Esophagus squamous epithelium (tissue), 5 donors: Measurements from ENCODE around the gene FBXW11. TPM values are rescaled to one million over a fixed set of nuclear protein-coding genes. Genes with fewer than 3 reads are reported as not detected.

Experiments
- DNase-seq: peaks from one replicate; lab custom pipeline; 2025; lab: John Stamatoyannopoulos, UW
- H3K27ac ChIP-seq, 4 donors: fragments of 200-600 bp; sonication (generic); one replicate each; pipeline ENCODE4 v1.5.1; 2016 to 2019; ENCODE audit warnings: mild to moderate bottlenecking in 1 of 4
- H3K27me3 ChIP-seq, 4 donors: fragments of 200-600 bp; sonication (generic); 1 replicate in 3 of 4; 2 replicates in 1 of 4; pipeline versions ENCODE4 v1.5.1 to v1.6.0; 2017 to 2021; ENCODE audit warnings: antibody characterized with exemption in 1 of 4
- H3K36me3 ChIP-seq, 3 donors: fragments of 200-600 bp; sonication (generic); one replicate each; pipeline ENCODE4 v1.5.1; 2016 to 2019
- H3K4me1 ChIP-seq, 3 donors: fragments of 200-600 bp; sonication (generic); one replicate each; pipeline ENCODE4 v1.5.1; 2017 to 2019
- H3K4me3 ChIP-seq, 4 donors: fragments of 200-600 bp; sonication (generic); 1 replicate in 3 of 4; 2 replicates in 1 of 4; pipeline ENCODE4 v1.5.1; 2016 to 2019; ENCODE audit warnings: mild to moderate bottlenecking in 2 of 4, moderate library complexity in 1 of 4
- H3K9me3 ChIP-seq, 3 donors: fragments of 200-600 bp; sonication (generic); one replicate each; pipeline ENCODE4 v1.5.1; 2016 to 2019
- POLR2A ChIP-seq, 4 donors: fragments of 450-650 bp; IDR thresholded peaks; one replicate each; pipeline ENCODE4 v1.6.1; 2017; ENCODE audit warnings: antibody characterized with exemption in 4 of 4, mild to moderate bottlenecking in 4 of 4, moderate library complexity in 3 of 4
- WGBS, 2 donors: methylation state at CpG; one replicate each; pipeline ENCODE4 v1.1.5; 2018; 5-methylcytosine and 5-hydroxymethylcytosine counted together
- intact Hi-C: fragments of 100-400 bp; cut with DNase I; formaldehyde crosslinking; loops from one replicate; pipeline ENCODE4 v1.15.0; 2022
- total RNA-seq, 4 donors: library from RNA; depleted of rRNA; stranded (reverse); fragments of >200 nt; gene quantifications; one replicate each; pipeline ENCODE4 v1.1.0, GENCODE V29; 2016
- TF ChIP-seq, protein P1 (sequence below), 6 experiments: fragments of 450-650 bp in 4 of 6; fragments of 200-600 bp in 2 of 6; sonication (generic) in 2 of 6; IDR thresholded peaks; one replicate each; pipeline ENCODE4 v1.5.1; 2016 to 2019; ENCODE audit warnings: antibody characterized with exemption in 6 of 6, mild to moderate bottlenecking in 4 of 6, moderate library complexity in 4 of 6
- donor health status: DM: yes; HTN: yes; CAD: no.

Gene FBXW11
- total RNA-seq, 4 donors from 2014 or later: 43.5 to 63.2 (median 49.0) TPM

- intact Hi-C loops: no loop called here
- WGBS, 2 donors: 64 to 87% methylated on average over 6 of the region's 6 CpGs
- no peak overlapping the region for H3K27ac ChIP-seq
Observed at GRCh38 chr5:171863935-171864334, 142.5 kb downstream of the FBXW11 start.

GRCh38 chr5:171862624-171863023 is 143.8 kb downstream of the FBXW11 start:
- no peak for DNase-seq
- H3K36me3 ChIP-seq: peaks cover 0 to 65% (median 5%) of the 10 kb centered on the region in 3 donors
- H3K9me3 ChIP-seq: no peaks in the 10 kb centered on the region
- no peak overlapping the region for H3K27ac ChIP-seq
- H3K27me3 ChIP-seq: no peaks in the 10 kb centered on the region
- H3K4me3 ChIP-seq: no peak overlapping the region
- 85 to 89% methylated on average over 4 of the region's 4 CpGs for WGBS, 2 donors
- H3K4me1 ChIP-seq: no peaks in the 10 kb centered on the region
- intact Hi-C loops: no loop called here
- TF ChIP-seq, protein P1, sequence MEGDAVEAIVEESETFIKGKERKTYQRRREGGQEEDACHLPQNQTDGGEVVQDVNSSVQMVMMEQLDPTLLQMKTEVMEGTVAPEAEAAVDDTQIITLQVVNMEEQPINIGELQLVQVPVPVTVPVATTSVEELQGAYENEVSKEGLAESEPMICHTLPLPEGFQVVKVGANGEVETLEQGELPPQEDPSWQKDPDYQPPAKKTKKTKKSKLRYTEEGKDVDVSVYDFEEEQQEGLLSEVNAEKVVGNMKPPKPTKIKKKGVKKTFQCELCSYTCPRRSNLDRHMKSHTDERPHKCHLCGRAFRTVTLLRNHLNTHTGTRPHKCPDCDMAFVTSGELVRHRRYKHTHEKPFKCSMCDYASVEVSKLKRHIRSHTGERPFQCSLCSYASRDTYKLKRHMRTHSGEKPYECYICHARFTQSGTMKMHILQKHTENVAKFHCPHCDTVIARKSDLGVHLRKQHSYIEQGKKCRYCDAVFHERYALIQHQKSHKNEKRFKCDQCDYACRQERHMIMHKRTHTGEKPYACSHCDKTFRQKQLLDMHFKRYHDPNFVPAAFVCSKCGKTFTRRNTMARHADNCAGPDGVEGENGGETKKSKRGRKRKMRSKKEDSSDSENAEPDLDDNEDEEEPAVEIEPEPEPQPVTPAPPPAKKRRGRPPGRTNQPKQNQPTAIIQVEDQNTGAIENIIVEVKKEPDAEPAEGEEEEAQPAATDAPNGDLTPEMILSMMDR (IDR thresholded peaks at IDR 0.05): no peak
- TF ChIP-seq POLR2A (IDR thresholded peaks at IDR 0.05): no peak

More at GRCh38 chr5:171863935-171864334, 142.5 kb downstream of the FBXW11 start:
- H3K36me3 ChIP-seq: peaks cover 0 to 78% (median 5%) of the 10 kb centered on the region in 3 donors
- no peak for DNase-seq
- H3K9me3 ChIP-seq: no peaks in the 10 kb centered on the region
- H3K27me3 ChIP-seq: no peaks in the 10 kb centered on the region
- TF ChIP-seq, protein P1 (IDR thresholded peaks at IDR 0.05): no peak
- no peak for TF ChIP-seq POLR2A (IDR thresholded peaks at IDR 0.05)
- H3K4me1 ChIP-seq: no peaks in the 10 kb centered on the region
- H3K4me3 ChIP-seq: no peak overlapping the region

- H3K4me1 ChIP-seq: no peaks in the 10 kb centered on the region
- intact Hi-C loops: no loop called here
Observed at GRCh38 chr5:171861381-171861780, 145.1 kb downstream of the FBXW11 start.

GRCh38 chr5:171858303-171858702 is 148.1 kb downstream of the FBXW11 start:
- Histone ChIP-seq H3K27me3 (no peaks in the 10 kb centered on the region), H3K27ac (peak overlapping the region in 1 of 4 donors; percentile 25), H3K4me1 (no peaks in the 10 kb centered on the region), H3K4me3 (no peak overlapping the region), H3K36me3 (peaks cover 0 to 29% (median 0%) of the 10 kb centered on the region in 3 donors), H3K9me3 (no peaks in the 10 kb centered on the region)
- 84 to 93% methylated on average over 7 of the region's 7 CpGs for WGBS, 2 donors
- DNase-seq: no peak
- intact Hi-C loops: no loop called here
- TF ChIP-seq, protein P1 (IDR thresholded peaks at IDR 0.05): peak in 3 of 6 experiments; percentile 9 to 46 (median 16)
- no peak for TF ChIP-seq POLR2A (IDR thresholded peaks at IDR 0.05)

More at GRCh38 chr5:171861381-171861780, 145.1 kb downstream of the FBXW11 start:
- WGBS, 2 donors: 54 to 65% methylated on average over 3 of the region's 3 CpGs
- DNase-seq: no peak
- Histone ChIP-seq H3K9me3 (no peaks in the 10 kb centered on the region), H3K27me3 (no peaks in the 10 kb centered on the region), H3K4me3 (no peak overlapping the region), H3K27ac (no peak overlapping the region), H3K36me3 (peaks cover 0 to 55% (median under 1%) of the 10 kb centered on the region in 3 donors)
- no peak for TF ChIP-seq POLR2A (IDR thresholded peaks at IDR 0.05)
- TF ChIP-seq, protein P1 (IDR thresholded peaks at IDR 0.05): no peak

DNA sequence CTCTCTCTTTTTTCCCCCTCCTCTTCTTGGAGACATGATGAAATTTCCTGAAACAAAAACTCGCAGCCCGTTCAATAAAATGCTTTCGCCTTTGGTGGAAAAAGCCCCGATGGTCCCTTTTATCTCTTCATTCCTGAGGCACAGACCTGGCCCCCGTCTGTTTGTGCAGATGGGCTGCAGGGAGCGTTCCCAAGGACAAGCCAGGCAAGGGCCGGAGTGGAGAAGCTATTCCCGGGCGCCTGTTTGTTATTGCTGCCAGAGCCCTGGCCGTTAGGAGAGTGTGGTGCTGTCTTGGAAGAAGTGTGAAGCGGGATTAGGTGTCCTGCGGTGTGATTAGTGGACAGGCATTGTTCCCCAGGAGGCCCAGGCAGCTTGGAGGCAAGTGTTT is 149.0 kb downstream of the FBXW11 start:
- Histone ChIP-seq H3K9me3 (no peaks in the 10 kb centered on the region), H3K4me3 (no peak overlapping the region), H3K27ac (no peak overlapping the region), H3K4me1 (no peaks in the 10 kb centered on the region), H3K36me3 (peaks cover 0 to 21% (median 0%) of the 10 kb centered on the region in 3 donors), H3K27me3 (no peaks in the 10 kb centered on the region)
- TF ChIP-seq, protein P1 (IDR thresholded peaks at IDR 0.05): no peak
- no peak for TF ChIP-seq POLR2A (IDR thresholded peaks at IDR 0.05)
- intact Hi-C loops: no loop called here
- DNase-seq: no peak
- WGBS, 2 donors: 81 to 84% methylated on average over 6 to 7 of the region's 12 CpGs
